Suppressor macrophage treated with lipopolysaccharide for 1 hour (primary cell): ENCODE measurements around the gene MAP7.
A peak's percentile ranks its signal among the peaks of the same experiment; 100 is the strongest.

Experiments
- DNase-seq, 3 donors: peaks; one replicate each; pipeline ENCODE4 v3.0.0-alpha.2; 2020 to 2022

Gene MAP7

GRCh38 chr6:136370988-136371728, 179.1 kb downstream of the MAP7 start:
- no peak for DNase-seq

GRCh38 chr6:136365776-136366354, 184.4 kb downstream of the MAP7 start:
- DNase-seq: peak; percentile 45 to 66 (median 53)

GRCh38 chr6:136362421-136363356, 187.5 kb downstream of the MAP7 start:
- DNase-seq: no peak

GRCh38 chr6:136361787-136362186, 188.4 kb downstream of the MAP7 start:
- no peak for DNase-seq

- no peak for DNase-seq
These were observed 189.4 kb downstream of the MAP7 start for GRCh38 chr6:136360783-136361182.

- no peak for DNase-seq
These were observed 190.4 kb downstream of the MAP7 start for GRCh38 chr6:136359851-136360250.

GRCh38 chr6:136351518-136352110, 198.6 kb downstream of the MAP7 start:
- DNase-seq: no peak

- no peak for DNase-seq
These were observed 199.3 kb downstream of the MAP7 start for GRCh38 chr6:136350914-136351313.

- peak; percentile 20 to 29 (median 25) for DNase-seq
These were observed 202.4 kb downstream of the MAP7 start for GRCh38 chr6:136347847-136348246.

- DNase-seq: no peak
These were observed 205.1 kb downstream of the MAP7 start for GRCh38 chr6:136345145-136345544.

GRCh38 chr6:136344420-136344819, 205.8 kb downstream of the MAP7 start:
- no peak for DNase-seq

GRCh38 chr6:136343700-136344099, 206.5 kb downstream of the MAP7 start:
- no peak for DNase-seq

- DNase-seq: no peak
These were observed 206.9 kb downstream of the MAP7 start for GRCh38 chr6:136343275-136343674.

GRCh38 chr6:136341967-136342366, 208.3 kb downstream of the MAP7 start:
- no peak for DNase-seq

GRCh38 chr6:136341367-136341766, 208.9 kb downstream of the MAP7 start:
- DNase-seq: no peak

GRCh38 chr6:136338486-136338885, 211.7 kb downstream of the MAP7 start:
- no peak for DNase-seq

- no peak for DNase-seq
These were observed 212.6 kb downstream of the MAP7 start for GRCh38 chr6:136337606-136338005.

- DNase-seq: no peak
These were observed 213.1 kb downstream of the MAP7 start for GRCh38 chr6:136337121-136337520.

- no peak for DNase-seq
These were observed 214.4 kb downstream of the MAP7 start for GRCh38 chr6:136335736-136336363.

GRCh38 chr6:136334853-136335252, 215.4 kb downstream of the MAP7 start:
- no peak for DNase-seq

- no peak for DNase-seq
These were observed 215.8 kb downstream of the MAP7 start for GRCh38 chr6:136334465-136334846.

GRCh38 chr6:136333824-136334464, 216.3 kb downstream of the MAP7 start:
- DNase-seq: no peak
